Neural progenitor cell (in vitro differentiated cells): ENCODE data around the gene LYVE1. TPM values are rescaled to one million over a fixed set of nuclear protein-coding genes. Genes with fewer than 3 reads are reported as not detected.

ENCODE experiments used
- DNase-seq: peaks from one replicate; pipeline ENCODE4 v3.0.0-alpha.2; 2016; ENCODE audit warnings: low spot score
- H2AFZ ChIP-seq: fragments of 200-600 bp; sonication (generic); replicated peaks from 2 replicates; pipeline ENCODE4 v1.6.1; 2016; ENCODE audit warnings: antibody characterized with exemption
- H3F3A ChIP-seq: fragments of 200-600 bp; sonication (generic); 2 replicates; pipeline ENCODE4 v1.6.1; 2016; ENCODE audit warnings: antibody characterized with exemption, low read depth
- H3K27ac ChIP-seq: fragments of 200-600 bp; sonication (generic); 2 replicates; pipeline ENCODE4 v1.5.1; 2016; ENCODE audit warnings: mild to moderate bottlenecking
- H3K27me3 ChIP-seq: fragments of 200-600 bp; sonication (generic); 2 replicates; pipeline ENCODE4 v1.6.1; 2016; ENCODE audit warnings: mild to moderate bottlenecking, moderate library complexity
- H3K36me3 ChIP-seq: fragments of 200-600 bp; sonication (generic); 2 replicates; pipeline ENCODE4 v1.5.1; 2016
- H3K4me1 ChIP-seq: fragments of 200-600 bp; sonication (generic); 2 replicates; pipeline ENCODE4 v1.6.1; 2016; ENCODE audit warnings: mixed run types
- H3K4me2 ChIP-seq: fragments of 200-600 bp; sonication (generic); 2 replicates; pipeline ENCODE4 v1.6.1; 2016
- H3K4me3 ChIP-seq: fragments of 200-600 bp; sonication (generic); 2 replicates; pipeline ENCODE4 v1.5.1; 2016
- H3K79me2 ChIP-seq: fragments of 200-600 bp; sonication (generic); 2 replicates; pipeline ENCODE4 v1.6.1; 2016; ENCODE audit warnings: low read depth
- H3K9ac ChIP-seq: fragments of 200-600 bp; sonication (generic); 2 replicates; pipeline ENCODE4 v1.6.1; 2016
- H3K9me3 ChIP-seq: fragments of 200-600 bp; sonication (generic); 2 replicates; pipeline ENCODE4 v1.5.1; 2016; ENCODE audit warnings: low read depth
- H4K20me1 ChIP-seq: fragments of 200-600 bp; sonication (generic); 2 replicates; pipeline ENCODE4 v1.6.1; 2016; ENCODE audit warnings: low read depth
- H3K27ac Mint-ChIP-seq: 3 replicates; pipeline ENCODE4 v1.8.0; 2021; ENCODE audit warnings: mixed read lengths
- H3K27me3 Mint-ChIP-seq: 2 replicates; pipeline ENCODE4 v1.8.0; 2022; ENCODE audit warnings: low read depth, mild to moderate bottlenecking, inconsistent platforms, moderate library complexity, mixed read lengths; ENCODE audit not compliant: insufficient read depth
- H3K36me3 Mint-ChIP-seq: 3 replicates; pipeline ENCODE4 v1.8.0; 2021; ENCODE audit warnings: mixed read lengths
- H3K4me1 Mint-ChIP-seq: 3 replicates; pipeline ENCODE4 v1.8.0; 2021; ENCODE audit warnings: mixed read lengths
- H3K4me3 Mint-ChIP-seq: 3 replicates; pipeline ENCODE4 v1.8.0; 2021; ENCODE audit warnings: mild to moderate bottlenecking, moderate library complexity, mixed read lengths
- H3K9me3 Mint-ChIP-seq: 3 replicates; pipeline ENCODE4 v1.8.0; 2020; ENCODE audit warnings: mixed read lengths
- CTCF ChIP-seq: fragments of 200-600 bp; sonication (generic); IDR thresholded peaks from 2 replicates; pipeline ENCODE4 v1.5.1; 2017; ENCODE audit warnings: antibody characterized with exemption, mild to moderate bottlenecking
- EZH2 ChIP-seq: fragments of 200-600 bp; sonication (generic); IDR thresholded peaks from 2 replicates; pipeline ENCODE4 v1.6.1; 2017; ENCODE audit warnings: antibody characterized with exemption, mild to moderate bottlenecking, moderate library complexity
- EZH2phosphoT487 ChIP-seq: fragments of 200-600 bp; sonication (generic); IDR thresholded peaks from 2 replicates; pipeline ENCODE4 v1.6.1; 2017; ENCODE audit warnings: antibody characterized with exemption
- total RNA-seq: library from RNA; depleted of rRNA; stranded (reverse); fragments of >200 nt; gene quantifications from 2 replicates; pipeline ENCODE4 v1.2.3, GENCODE V29; 2015; ENCODE audit warnings: low replicate concordance

The LYVE1 gene
- total RNA-seq, 1 donor from 2014 or later, result 0.51 TPM

DNA sequence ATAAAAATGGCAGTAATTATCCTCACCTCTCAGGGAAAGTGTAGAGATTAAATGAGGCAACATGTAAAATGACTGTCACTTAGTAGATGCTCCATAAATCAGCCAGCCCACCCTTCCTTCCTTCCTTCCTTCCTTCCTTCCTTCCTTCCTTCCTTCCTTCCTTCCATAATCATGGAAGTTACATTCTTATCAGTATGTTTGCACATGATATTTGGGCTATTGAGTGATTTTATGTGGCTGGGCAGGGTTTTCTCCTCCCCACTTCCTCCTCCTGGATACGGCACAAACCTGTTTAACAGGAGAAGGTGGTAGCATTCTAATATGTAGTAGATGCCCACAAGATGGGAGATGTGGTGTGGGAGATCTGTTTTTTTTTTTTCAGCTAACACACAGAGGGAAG lies 11.9 kb downstream of the LYVE1 start:
- no peak overlapping the region for H3K27ac Mint-ChIP-seq
- H2AFZ ChIP-seq, result no peak overlapping the region
- no peak for TF ChIP-seq CTCF
- no peak for TF ChIP-seq EZH2phosphoT487
- TF ChIP-seq EZH2, result no peak

GRCh38 chr11:10551845-10552352 lies 16.6 kb downstream of the LYVE1 start:
- H3K27me3 ChIP-seq, result no peaks in the 10 kb centered on the region
- TF ChIP-seq EZH2phosphoT487, result no peak
- no peaks in the 10 kb centered on the region for H3K36me3 Mint-ChIP-seq
- no peak overlapping the region for H3K27ac ChIP-seq
- no peak overlapping the region for H3K4me3 Mint-ChIP-seq
- no peaks in the 10 kb centered on the region for H3K79me2 ChIP-seq
- no peaks in the 10 kb centered on the region for H3F3A ChIP-seq
- H3K27me3 Mint-ChIP-seq, result peaks cover 4% of the 10 kb centered on the region
- H3K27ac Mint-ChIP-seq, result no peak overlapping the region
- H4K20me1 ChIP-seq, result no peaks in the 10 kb centered on the region
- no peak for DNase-seq
- no peaks in the 10 kb centered on the region for H3K4me1 ChIP-seq
- H3K9me3 ChIP-seq, result no peaks in the 10 kb centered on the region
- no peaks in the 10 kb centered on the region for H3K4me1 Mint-ChIP-seq
- H3K4me2 ChIP-seq, result no peak overlapping the region
- peaks cover 3% of the 10 kb centered on the region for H3K9me3 Mint-ChIP-seq
- H3K36me3 ChIP-seq, result no peaks in the 10 kb centered on the region
- H2AFZ ChIP-seq, result no peak overlapping the region
- no peak overlapping the region for H3K4me3 ChIP-seq
- no peak overlapping the region for H3K9ac ChIP-seq

More for the DNA sequence above, 11.9 kb downstream of the LYVE1 start:
- no peak for DNase-seq
- no peaks in the 10 kb centered on the region for H3K36me3 Mint-ChIP-seq
- Histone ChIP-seq H3K9me3 (no peaks in the 10 kb centered on the region), H3K4me1 (no peaks in the 10 kb centered on the region), H3K79me2 (no peaks in the 10 kb centered on the region), H3K36me3 (no peaks in the 10 kb centered on the region), H3K4me3 (no peak overlapping the region), H3K27me3 (no peaks in the 10 kb centered on the region), H3K27ac (no peak overlapping the region), H3F3A (no peaks in the 10 kb centered on the region), H3K9ac (no peak overlapping the region), H3K4me2 (no peak overlapping the region), H4K20me1 (no peaks in the 10 kb centered on the region)
- H3K9me3 Mint-ChIP-seq, result peaks cover 3% of the 10 kb centered on the region
- no peak overlapping the region for H3K4me3 Mint-ChIP-seq
- peaks cover under 1% of the 10 kb centered on the region for H3K27me3 Mint-ChIP-seq
- H3K4me1 Mint-ChIP-seq, result no peaks in the 10 kb centered on the region

- Histone ChIP-seq H3K27me3 (no peaks in the 10 kb centered on the region), H3K36me3 (no peaks in the 10 kb centered on the region), H3K4me2 (no peak overlapping the region), H3K4me1 (no peaks in the 10 kb centered on the region), H3K4me3 (no peak overlapping the region), H3K9ac (no peak overlapping the region), H3K27ac (no peak overlapping the region), H3K79me2 (no peaks in the 10 kb centered on the region), H3F3A (no peaks in the 10 kb centered on the region), H2AFZ (no peak overlapping the region), H3K9me3 (no peaks in the 10 kb centered on the region), H4K20me1 (no peaks in the 10 kb centered on the region)
- H3K4me1 Mint-ChIP-seq, result no peaks in the 10 kb centered on the region
- TF ChIP-seq CTCF, result no peak
- TF ChIP-seq EZH2, result no peak
- TF ChIP-seq EZH2phosphoT487, result no peak
- H3K4me3 Mint-ChIP-seq, result no peak overlapping the region
- H3K36me3 Mint-ChIP-seq, result no peaks in the 10 kb centered on the region
- H3K9me3 Mint-ChIP-seq, result peaks cover 3% of the 10 kb centered on the region
- DNase-seq, result no peak
- no peak overlapping the region for H3K27ac Mint-ChIP-seq
- peaks cover 4% of the 10 kb centered on the region for H3K27me3 Mint-ChIP-seq
Observed at GRCh38 chr11:10551290-10551592, 17.2 kb downstream of the LYVE1 start.

DNA sequence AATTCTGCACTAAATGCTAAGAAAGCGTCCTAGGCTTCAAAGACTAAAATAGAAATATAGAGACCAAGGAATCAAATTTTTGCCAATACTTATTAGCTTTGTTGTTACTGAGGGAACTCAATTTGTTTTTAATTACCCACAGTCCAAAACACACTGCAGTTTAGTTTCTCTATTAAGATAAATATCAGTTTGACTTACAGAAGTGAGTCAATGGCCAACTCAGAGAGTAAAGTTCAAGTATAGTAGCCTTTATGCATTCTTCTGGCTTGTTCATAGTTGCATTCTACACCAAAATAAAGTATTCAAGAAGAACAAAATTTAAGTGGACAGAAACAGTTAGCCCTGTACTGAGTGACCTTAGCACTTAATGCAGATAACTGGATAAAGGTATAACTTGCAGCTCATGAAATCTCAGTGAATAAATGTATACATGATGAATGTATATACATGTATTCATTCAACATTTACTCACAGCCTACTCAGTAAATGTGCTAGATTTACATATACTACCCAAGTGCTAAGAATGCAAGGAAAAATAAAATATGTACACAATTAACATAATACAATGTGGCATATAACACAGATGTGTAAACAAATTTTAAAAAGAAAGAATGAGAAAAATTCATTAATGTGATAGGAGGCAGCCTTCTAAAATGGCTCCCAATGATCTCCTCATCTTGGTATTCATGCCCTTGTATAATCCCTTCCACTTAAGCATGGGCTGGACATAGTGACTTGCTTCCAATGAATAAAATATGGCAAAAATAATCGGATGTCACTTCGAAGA lies 17.8 kb downstream of the LYVE1 start:
- H3K4me3 Mint-ChIP-seq, result no peak overlapping the region
- H4K20me1 ChIP-seq, result no peaks in the 10 kb centered on the region
- no peaks in the 10 kb centered on the region for H3F3A ChIP-seq
- no peaks in the 10 kb centered on the region for H3K9me3 ChIP-seq
- no peaks in the 10 kb centered on the region for H3K36me3 ChIP-seq
- no peak for DNase-seq
- no peak overlapping the region for H2AFZ ChIP-seq
- peaks cover 4% of the 10 kb centered on the region for H3K27me3 Mint-ChIP-seq
- H3K9ac ChIP-seq, result no peak overlapping the region
- H3K4me1 ChIP-seq, result no peaks in the 10 kb centered on the region
- no peaks in the 10 kb centered on the region for H3K4me1 Mint-ChIP-seq
- no peak overlapping the region for H3K27ac Mint-ChIP-seq
- H3K79me2 ChIP-seq, result no peaks in the 10 kb centered on the region
- TF ChIP-seq EZH2 (no peak), EZH2phosphoT487 (no peak), CTCF (no peak)
- H3K27me3 ChIP-seq, result no peaks in the 10 kb centered on the region
- H3K36me3 Mint-ChIP-seq, result no peaks in the 10 kb centered on the region
- no peak overlapping the region for H3K4me2 ChIP-seq
- no peak overlapping the region for H3K27ac ChIP-seq
- no peak overlapping the region for H3K4me3 ChIP-seq
- H3K9me3 Mint-ChIP-seq, result peaks cover 3% of the 10 kb centered on the region
